ENCODE results near the gene MPPED2.

- TF ChIP-seq POLR2A (IDR thresholded peaks at IDR 0.05; ENCODE audit: low read depth, low read length) (no peak), POLR2AphosphoS5 (IDR thresholded peaks at IDR 0.05; ENCODE audit: low read depth, low read length) (no peak), TAF1 (IDR thresholded peaks at IDR 0.05; ENCODE audit: borderline replicate concordance, low read depth, low read length) (no peak)
Measured at GRCh38 chr11:30467176-30467575, 119.0 kb downstream of the MPPED2 start.

Data from GM12892 (cell line).